SU-DHL-6 (cell line): ENCODE measurements around the gene CREB1.

Source experiments
- CTCF ChIP-seq: fragments of 200-600 bp; sonication (generic); IDR thresholded peaks from one replicate; pipeline ENCODE4 v1.5.1; 2017; ENCODE audit warnings: antibody characterized with exemption, mild to moderate bottlenecking, low read length, moderate library complexity; ENCODE audit not compliant: insufficient read depth, poor library complexity, severe bottlenecking
- EZH2phosphoT487 ChIP-seq: fragments of 200-600 bp; sonication (generic), shearing (Covaris generic); conservative IDR thresholded peaks from 2 replicates; pipeline ENCODE4 v1.6.1; 2018; ENCODE audit warnings: mild to moderate bottlenecking, antibody characterized with exemption, low read length, moderate library complexity, mixed read lengths

- TF ChIP-seq CTCF (no peak), EZH2phosphoT487 (no peak)
Measured at GRCh38 chr2:207594264-207594663, 64.5 kb downstream of the CREB1 start.
